NCI-H748 (cell line): ENCODE data around the gene ARHGAP19.

Experiments used
- DNase-seq: peaks from one replicate; lab custom pipeline; 2025; ENCODE audit not compliant: unreplicated experiment; lab: John Stamatoyannopoulos, UW

ARHGAP19 gene

DNA sequence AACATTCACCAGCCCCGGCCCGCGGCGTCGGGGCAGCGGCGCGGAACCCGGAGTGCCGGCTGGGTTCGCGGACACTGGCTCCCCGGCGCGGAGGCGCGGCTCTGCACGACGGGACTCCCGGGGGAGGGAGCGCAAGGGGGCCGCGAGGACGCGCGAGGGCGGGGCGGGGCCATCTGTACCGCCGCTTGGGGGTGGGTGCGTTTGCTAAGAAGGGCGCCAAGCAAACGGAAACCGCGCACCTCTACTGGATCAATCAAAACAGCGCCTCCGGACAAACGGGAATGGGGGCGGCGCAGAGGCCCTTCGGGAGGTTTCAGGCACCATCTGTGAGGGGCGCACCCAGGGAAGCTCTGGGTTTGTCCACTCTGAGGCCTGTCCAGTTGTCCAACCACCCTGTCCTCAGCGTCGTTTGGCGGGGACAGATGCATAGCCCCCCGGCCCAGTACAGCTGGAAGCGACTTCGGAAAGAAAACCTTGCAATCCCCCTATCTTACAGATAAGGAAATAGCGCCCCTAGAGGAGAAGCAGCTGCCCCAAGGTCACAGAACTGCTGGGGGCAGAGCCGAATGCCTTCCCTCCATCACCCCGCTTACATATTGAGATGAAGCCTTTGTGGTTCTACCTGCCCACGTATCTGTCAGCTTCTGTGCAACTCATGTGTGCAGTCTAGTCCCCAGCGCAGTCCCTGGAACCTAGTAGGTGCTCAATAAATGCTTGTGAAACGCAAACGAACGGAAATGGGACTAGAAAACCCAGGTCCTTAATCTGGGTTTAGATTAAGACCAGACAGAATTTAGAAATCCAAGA is 96.0 kb downstream of the ARHGAP19 start:
- DNase-seq, result peak; percentile 83

DNA sequence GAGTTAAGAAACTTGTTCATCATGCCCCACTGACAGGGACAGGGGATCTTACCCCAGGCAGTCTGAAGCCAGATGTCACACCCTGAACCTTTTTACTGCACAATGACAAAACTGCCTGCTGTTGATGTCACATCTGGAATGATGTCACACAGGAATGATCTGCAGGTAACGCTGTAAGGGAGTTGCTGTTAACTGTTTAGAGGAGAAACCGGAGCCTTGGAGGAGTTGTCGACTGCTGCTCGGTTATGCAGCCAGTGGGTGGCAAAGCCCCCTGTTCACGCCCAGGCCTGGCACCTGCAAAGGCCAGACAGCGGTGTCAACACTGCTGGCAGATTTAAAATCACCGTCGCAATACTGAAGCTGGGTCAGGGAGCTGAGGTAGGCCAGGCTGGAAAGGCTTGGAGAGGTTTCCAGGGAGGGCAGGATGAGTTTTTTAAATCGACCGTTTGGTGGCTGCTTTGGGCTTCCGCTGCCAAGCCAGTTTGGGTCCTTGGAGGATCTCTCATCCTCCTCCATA is 96.7 kb downstream of the ARHGAP19 start:
- peak; percentile 50 for DNase-seq

DNA sequence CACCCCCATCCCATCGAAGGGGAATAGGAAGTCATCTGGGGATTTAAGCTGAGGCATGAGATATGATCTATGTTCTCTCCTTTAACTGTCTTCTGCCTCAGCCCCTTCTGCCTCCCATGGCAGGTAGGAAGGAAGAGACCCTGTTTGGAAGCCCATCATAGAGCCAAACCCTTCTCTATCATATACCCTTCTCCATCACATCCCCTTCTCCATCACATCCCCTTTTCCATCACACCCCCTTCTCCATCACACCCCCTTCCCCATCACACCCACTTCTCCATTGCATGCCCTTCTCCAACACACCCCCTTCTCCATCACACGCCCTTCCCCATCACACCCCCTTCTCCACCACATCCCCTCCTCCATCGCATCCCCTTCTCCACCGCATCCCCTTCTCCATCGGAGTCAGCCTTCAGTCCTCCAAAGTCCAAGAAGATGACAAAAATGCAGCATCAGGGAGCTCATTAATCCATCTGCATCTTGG is 99.4 kb downstream of the ARHGAP19 start:
- no peak for DNase-seq

DNA sequence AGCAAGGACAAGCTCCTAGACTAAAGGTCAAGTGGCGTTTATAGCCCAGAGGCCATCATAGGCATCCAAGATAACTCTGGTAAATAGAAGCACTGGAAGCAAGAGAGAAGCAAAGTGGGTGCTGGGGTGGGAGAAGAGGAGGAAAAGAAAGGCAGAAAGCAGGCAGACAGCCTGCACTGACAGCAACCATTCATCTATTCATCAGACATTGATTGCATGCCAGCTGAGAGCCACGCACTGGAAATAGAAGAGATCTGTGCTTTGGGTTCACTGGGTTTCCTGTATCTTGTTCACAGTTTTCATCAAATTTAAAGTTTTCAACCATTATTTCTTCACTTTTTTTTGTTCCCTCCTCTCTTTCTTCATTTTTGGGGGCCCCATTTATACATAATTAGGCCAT is 102.0 kb downstream of the ARHGAP19 start:
- DNase-seq, result no peak

DNA sequence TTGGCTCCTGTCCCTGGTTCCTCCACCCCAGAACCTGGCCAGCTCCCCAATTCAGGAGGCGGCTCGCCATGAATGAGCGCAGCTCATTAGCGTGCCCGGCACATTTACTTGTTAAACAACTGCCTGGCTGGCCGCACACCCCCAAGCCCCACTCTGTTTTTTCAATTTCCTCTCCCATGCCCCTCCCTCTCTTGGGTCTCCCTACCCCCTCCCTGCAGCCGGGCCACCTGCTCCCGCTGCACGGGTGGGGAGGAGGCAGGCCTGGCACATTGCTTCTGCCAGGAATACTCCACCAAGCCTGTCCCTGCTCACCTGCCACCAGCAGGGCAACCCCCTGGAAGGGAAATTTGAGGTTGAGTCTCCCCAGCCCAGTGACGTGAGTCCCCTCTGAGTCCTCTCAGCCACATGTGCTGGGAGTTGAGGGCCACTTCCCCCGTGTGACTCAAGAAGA is 104.2 kb downstream of the ARHGAP19 start:
- DNase-seq, result no peak

DNA sequence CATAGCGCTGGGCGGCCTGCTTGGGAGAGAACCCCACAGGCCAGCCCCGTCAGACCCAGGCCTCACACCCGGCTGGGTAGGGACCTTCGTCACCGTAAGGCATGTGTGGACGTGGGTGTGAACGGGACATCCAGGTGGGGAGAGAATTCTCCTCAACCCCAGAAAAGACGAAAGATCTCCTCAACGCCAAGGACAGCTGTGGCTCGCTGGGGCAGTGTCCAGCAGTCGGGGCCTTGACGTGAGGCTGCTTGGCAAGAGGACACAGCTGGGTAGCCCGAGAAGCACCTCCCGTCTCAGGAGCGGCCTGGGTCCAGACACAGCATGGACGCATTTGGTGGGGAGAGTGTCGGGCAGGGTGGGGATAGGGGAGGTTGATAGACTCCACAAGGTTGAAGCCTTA is 105.5 kb downstream of the ARHGAP19 start:
- no peak for DNase-seq

DNA sequence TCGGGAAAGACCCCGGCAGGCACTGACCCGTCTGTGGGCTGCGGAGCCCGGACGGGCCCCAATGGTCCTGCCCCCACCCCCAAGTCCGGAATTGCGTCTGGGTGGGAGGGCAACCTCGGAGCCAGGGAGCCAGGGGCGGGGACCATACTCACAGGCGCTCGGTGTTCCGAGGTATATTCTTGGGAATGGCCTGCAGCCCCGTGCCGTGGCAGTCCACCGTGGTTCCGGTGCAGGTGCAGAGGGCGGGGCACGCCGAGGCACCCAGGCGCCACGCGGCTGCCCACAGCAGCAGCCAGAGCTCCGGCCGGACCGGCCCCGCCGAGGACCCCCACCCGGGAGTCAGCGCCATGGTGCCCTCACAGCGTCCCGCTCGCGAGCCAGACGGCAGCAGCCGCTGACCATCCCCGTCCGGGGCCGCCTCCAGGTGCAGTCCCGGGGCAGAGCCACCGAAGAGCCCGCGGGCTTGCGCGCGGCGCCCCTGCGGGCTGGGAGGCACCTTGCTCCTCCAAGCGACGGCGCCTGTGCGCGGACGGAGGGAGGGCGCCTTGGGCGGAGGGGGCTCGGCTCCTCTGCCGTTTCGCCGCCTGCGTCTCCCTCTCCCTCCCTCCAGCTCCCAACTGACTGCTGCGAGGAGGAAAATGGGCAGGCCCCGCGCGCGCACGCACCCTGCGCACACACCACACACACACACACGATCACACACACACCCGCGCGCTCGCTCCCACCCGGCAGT is 106.9 kb downstream of the ARHGAP19 start, which contains the start of gene SLIT1:
Gene SLIT1 (minus strand): TSS at position 634 of the 733 bp plus-strand sequence. CDS start 285 bp downstream, at position 349.
- peak; percentile 64 for DNase-seq

DNA sequence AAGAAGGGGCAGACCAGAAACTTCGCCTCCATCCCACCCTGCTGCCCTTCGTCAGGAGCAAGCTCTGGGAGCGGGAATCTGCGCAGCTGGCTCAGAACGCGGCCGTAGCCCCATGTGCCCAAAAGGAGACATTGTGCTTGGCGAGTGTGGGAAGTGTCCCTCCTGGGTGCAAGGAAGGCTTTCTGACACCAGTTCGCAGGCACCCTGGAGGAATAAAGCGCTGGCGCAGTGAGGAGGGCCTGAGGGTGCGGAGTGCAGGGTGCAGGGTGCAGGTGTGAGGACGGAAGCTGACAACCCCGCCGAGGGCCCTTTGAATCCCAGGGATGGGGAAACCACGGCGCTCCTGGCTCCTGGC is 107.5 kb downstream of the ARHGAP19 start:
- DNase-seq, result no peak

DNA sequence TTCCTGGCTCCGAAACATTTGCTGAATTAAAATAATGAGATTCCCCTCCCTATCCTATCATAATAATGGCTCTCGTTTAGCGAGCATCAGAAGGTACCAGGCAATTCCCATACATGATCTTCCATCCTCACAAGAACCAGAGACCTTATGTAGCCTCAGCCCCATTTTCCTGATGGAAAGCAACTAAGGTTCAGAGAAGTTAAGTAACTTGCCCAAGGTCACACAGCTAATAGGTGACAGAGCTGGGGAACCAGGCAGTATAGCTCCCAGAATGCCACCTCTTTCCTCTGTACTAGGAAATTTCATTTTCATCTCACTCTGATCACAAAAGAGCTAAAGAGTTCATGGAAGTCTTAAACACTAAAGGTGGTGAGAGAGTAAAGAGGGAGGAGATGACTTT is 109.1 kb downstream of the ARHGAP19 start:
- DNase-seq, result no peak

DNA sequence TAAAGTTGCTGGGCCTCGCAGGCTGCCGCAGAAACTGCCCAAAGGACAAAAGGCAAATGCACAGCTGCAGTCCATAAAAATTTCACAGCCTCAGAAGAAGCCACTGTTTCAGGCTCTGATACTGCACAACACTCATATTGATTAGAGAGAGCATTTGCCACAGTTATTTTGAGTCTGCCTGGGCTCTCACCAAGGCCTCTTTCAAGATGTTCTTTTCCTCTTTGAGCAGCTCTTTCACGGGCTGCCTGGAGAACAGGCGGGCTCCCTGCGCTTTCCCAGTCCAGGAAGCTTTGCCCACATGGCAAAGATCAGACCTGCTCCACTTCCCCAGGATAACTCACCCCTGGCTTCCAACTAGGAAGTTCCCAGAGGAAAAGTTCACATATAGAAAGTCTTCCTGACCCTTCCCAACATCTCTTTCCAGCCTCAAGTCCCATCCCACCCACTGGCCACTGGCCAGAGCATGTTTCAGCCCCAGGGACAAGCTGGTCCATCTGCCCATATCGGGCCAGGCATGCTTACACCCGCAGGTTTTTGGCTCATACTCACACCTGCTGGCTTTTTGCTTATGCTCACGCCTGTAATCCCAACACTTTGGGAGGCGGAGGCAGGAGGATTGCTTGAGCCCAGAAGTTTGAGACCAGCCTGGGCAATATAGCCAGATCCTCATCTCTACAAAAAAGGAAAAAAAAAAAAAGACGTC is 110.0 kb downstream of the ARHGAP19 start:
- DNase-seq, result no peak

DNA sequence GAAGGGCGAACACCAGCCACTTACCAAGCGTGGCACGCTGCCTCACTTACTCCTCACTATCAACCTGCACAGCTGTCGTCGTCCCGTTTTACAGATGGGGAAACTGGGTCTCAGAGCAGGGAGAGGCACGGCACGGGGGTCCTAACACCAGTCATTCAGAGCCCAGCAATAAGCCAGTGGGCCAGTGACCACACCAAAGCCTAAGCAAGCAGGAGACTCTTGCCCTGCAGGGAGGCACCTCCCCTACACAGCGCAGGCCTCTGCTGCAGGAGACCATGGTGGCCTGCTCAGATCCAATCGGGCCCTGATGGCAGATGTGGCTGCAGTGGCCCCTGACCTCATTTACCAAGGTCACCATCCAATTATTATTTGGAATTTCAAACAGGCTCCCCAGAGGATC is 111.5 kb downstream of the ARHGAP19 start:
- no peak for DNase-seq

DNA sequence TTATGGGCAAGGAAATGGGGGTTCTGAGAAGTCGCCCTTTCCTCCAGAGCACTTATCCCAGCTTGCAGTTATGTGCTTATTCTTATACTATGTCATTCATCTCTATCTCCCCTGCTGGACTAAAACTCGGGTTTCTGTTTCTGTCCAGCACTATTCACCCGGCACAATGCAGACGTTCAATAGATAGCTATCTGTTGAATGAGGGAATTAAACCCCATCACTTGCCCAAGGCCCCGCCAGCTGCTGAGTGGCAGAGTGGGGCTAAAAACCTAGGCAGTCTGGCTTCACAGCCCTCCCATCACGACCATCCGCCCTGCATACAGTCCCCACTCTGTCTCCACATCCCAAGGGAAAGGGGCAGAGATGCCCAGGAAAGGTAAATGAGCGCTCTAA is 112.1 kb downstream of the ARHGAP19 start:
- no peak for DNase-seq

DNA sequence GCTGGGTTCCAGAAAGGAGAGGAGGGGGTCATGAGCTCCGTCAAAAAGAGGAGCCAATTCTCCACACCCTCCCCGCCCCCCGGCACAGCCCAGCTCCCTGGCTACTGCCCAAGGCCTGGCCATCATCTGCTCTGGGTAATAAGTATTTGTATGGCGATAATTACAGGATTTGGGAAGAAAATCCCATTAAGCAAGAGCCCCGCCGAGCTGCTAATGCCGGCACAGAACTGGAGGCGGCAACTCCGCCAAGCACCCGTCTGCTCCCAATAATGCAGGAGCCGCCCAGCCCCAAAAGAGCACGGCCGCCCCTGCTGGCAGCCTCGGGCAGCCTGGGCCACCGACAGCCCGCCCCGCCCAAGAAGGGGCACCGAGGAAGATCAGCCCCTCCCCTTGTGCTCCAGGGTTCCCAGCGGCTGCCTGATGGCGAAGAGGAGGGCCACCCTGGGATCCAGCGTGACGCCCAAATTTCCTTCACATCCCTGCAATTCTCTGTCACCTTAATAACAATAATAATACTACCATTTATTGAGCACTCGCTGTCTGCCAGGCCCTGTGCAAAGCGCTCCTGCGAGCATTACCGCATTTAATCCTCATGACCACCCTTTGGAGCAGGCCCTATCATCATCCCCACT is 112.6 kb downstream of the ARHGAP19 start:
- peak; percentile 84 for DNase-seq

DNA sequence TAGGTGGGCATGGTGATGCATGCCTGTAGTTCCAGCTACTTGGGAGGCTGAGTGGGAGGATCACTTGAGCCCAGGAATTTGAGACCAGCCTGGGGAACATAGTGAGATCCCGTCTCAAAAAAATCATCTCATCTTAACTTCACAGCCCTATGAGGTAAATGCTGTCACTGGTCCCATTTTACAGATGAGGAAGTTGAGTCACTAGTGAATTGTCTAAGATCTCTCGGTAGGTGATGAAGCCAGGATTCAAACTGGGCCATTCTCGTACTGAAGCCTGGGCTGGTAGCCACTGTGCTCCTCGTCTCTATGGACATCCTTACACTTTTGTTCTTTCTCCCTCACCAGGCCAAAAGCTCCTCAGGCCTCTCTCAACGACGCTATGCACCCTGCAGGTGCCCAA is 113.1 kb downstream of the ARHGAP19 start:
- no peak for DNase-seq

DNA sequence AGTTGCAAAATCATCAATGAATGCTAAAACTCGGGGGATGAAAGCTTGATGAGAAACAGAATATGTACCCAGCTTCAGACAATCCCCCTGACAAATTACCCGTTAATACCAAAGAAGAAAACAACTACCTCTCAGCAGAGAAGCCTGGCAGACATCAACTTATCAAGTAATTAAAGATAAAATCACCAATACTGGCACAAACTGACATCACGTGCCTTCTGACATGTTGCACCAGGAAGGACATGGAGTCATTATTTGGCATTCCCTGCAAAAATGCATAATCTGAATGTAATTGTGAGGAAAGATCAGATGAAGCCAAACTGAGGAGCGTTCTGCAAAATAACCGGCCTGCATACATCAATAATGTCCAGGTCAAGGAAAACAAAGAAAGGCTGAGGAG is 114.4 kb downstream of the ARHGAP19 start:
- no peak for DNase-seq

DNA sequence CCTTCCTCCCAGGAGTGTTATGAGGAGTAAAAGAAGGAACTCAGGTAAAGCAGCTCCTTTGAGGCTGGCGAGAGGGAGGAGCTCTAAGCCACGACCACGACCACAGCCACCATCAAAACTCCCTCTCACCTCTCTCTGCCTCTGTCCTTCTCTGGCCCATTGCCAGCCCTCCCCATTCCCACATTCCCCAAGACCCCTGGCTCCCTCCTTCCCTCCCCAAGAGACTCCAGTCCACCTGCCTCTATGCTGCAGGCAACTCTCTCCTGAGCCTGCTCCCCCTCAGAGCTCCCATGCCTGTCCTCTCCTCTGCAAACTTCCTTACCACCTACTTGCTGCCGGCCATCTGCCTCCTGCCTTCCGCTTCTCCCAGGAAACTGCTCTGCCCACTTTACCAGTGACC is 116.2 kb downstream of the ARHGAP19 start:
- DNase-seq, result no peak

DNA sequence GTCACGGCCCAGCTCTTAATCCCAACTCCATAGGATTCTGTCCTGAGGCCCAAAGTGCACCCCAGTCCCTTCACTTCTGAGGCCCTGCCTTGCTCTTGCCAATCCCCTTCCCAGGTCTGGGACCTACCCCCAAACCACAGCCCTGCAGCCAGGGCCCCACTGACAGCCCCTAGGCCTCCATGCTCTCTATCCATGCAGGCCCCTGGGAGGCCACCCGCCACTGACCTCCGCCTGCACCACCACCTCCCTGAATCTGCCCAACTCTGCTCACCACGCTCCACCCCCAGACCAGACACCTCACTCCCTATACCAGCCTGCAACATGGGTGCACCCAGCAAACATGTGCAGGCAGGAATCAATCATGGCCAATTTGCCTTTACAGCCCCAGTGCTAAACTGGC is 116.9 kb downstream of the ARHGAP19 start:
- no peak for DNase-seq

DNA sequence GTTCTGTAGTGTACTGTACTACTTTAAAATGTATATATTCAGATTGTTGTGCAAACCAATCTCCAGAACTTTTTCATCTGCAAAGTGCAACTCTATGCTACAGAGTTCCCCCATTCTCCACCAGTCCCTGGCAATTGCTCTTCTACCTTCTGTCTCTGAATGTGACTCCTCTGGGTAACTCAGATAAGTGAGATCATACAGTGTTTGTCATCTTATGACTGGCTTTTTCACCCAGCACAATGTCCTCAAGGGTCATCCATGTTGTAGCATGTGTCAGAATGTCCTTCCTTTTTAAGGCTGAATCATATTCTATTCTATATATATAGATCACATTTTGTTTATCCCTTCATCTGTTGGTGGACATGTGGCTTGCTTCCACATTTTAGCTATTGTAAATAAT is 117.5 kb downstream of the ARHGAP19 start:
- no peak for DNase-seq

DNA sequence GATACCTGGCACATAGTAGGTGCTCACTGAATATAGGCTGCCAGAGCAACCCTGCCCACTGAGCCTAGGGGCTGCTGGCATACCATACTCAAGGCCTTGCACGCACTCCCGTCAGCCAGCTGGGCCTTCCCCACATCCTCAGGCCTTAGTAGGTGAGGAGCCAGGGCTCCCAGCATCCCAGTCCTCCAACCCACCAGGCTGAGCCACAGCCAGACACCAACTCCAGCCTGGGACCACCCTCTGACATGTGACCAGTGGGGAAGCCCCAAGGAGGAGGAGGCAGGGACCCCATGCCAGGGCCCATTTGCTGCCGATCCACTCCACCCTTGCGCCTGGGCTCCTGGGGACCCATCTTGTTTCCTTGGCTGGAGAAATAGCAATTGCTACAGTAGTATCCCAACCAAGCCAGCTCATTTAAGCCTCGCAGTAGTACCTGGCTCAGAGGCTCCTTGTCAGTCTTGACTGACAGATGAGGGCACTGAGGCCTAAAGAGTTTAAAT is 118.1 kb downstream of the ARHGAP19 start:
- DNase-seq, result no peak

DNA sequence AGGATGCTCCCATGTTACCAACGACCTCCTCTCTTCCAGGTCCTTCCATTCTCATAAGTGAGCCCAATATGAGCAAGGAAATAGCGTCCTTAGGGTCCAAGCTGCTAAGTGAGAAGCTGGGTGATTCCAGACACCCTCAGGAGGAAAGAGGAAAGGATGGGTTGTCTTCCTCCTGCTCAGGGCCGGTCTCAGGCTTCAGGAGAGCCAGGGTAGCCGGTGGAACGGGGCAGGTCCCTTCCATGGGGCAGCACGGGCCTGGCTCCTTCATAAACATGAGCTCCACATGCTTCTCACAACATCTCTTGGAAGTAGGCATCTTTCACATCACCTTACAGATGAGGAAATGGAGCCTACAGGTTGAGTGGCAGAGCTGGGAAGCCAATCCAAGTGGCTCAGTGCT is 119.4 kb downstream of the ARHGAP19 start:
- no peak for DNase-seq
